ENCODE measurements around the gene VAPB.

VAPB gene

GRCh38 chr20:58362206-58362516 lies 26.9 kb upstream of the VAPB start:
- no peak for ATAC-seq
- TF ChIP-seq OSR1 (CRISPR knock-in tag; IDR thresholded peaks at IDR 0.05) (no peak), PPARA (CRISPR knock-in tag; IDR thresholded peaks at IDR 0.05; ENCODE audit: borderline replicate concordance) (no peak), GLIS3 (CRISPR knock-in tag; IDR thresholded peaks at IDR 0.05) (no peak), ESRRG (CRISPR knock-in tag; IDR thresholded peaks at IDR 0.05) (no peak), ZNF565 (CRISPR knock-in tag; conservative IDR thresholded peaks at IDR 0.05; ENCODE audit: low read depth) (no peak), TOX (CRISPR knock-in tag; IDR thresholded peaks at IDR 0.05; ENCODE audit: borderline replicate concordance) (no peak), ZC3H10 (CRISPR knock-in tag; IDR thresholded peaks at IDR 0.05) (no peak), ISL1 (CRISPR knock-in tag; IDR thresholded peaks at IDR 0.05) (no peak), BACH2 (CRISPR knock-in tag; IDR thresholded peaks at IDR 0.05; ENCODE audit: borderline replicate concordance) (no peak), CREB5 (CRISPR knock-in tag; IDR thresholded peaks at IDR 0.05; ENCODE audit: low read depth) (no peak), SNAI2 (CRISPR knock-in tag; IDR thresholded peaks at IDR 0.05) (no peak), ZNF70 (CRISPR knock-in tag; IDR thresholded peaks at IDR 0.05) (no peak), ZNF8 (CRISPR knock-in tag; IDR thresholded peaks at IDR 0.05) (no peak), ZFP3 (CRISPR knock-in tag; IDR thresholded peaks at IDR 0.05) (no peak), RARB (CRISPR knock-in tag; IDR thresholded peaks at IDR 0.05) (no peak), POU6F1 (CRISPR knock-in tag; IDR thresholded peaks at IDR 0.05; ENCODE audit: borderline replicate concordance, low read depth) (no peak), ARNTL (CRISPR knock-in tag; IDR thresholded peaks at IDR 0.05; ENCODE audit: borderline replicate concordance, low read depth) (no peak)

GRCh38 chr20:58362970-58363369 lies 26.1 kb upstream of the VAPB start:
- no peak for ATAC-seq
- TF ChIP-seq CSRNP3 (CRISPR knock-in tag; IDR thresholded peaks at IDR 0.05) (no peak), ZFP3 (CRISPR knock-in tag; IDR thresholded peaks at IDR 0.05) (no peak), ISL1 (CRISPR knock-in tag; IDR thresholded peaks at IDR 0.05) (no peak), ZNF8 (CRISPR knock-in tag; IDR thresholded peaks at IDR 0.05) (no peak), POU6F1 (CRISPR knock-in tag; IDR thresholded peaks at IDR 0.05; ENCODE audit: borderline replicate concordance, low read depth) (no peak), ARNTL (CRISPR knock-in tag; IDR thresholded peaks at IDR 0.05; ENCODE audit: borderline replicate concordance, low read depth) (no peak), TSHZ2 (CRISPR knock-in tag; IDR thresholded peaks at IDR 0.05) (no peak)

GRCh38 chr20:58366866-58367265 lies 22.2 kb upstream of the VAPB start:
- ATAC-seq: no peak
- TF ChIP-seq PATZ1 (CRISPR knock-in tag; IDR thresholded peaks at IDR 0.05; ENCODE audit: borderline replicate concordance): no peak
- no peak for TF ChIP-seq SNAI2 (CRISPR knock-in tag; IDR thresholded peaks at IDR 0.05)
- no peak for TF ChIP-seq CSRNP3 (CRISPR knock-in tag; IDR thresholded peaks at IDR 0.05)
- TF ChIP-seq ZFP3 (CRISPR knock-in tag; IDR thresholded peaks at IDR 0.05): no peak
- TF ChIP-seq TOX (CRISPR knock-in tag; IDR thresholded peaks at IDR 0.05; ENCODE audit: borderline replicate concordance): no peak
- TF ChIP-seq ESRRG (CRISPR knock-in tag; IDR thresholded peaks at IDR 0.05): no peak
- TF ChIP-seq ZFP30 (CRISPR knock-in tag; IDR thresholded peaks at IDR 0.05): no peak
- TF ChIP-seq BACH2 (CRISPR knock-in tag; IDR thresholded peaks at IDR 0.05; ENCODE audit: borderline replicate concordance): no peak
- TF ChIP-seq ARNTL (CRISPR knock-in tag; IDR thresholded peaks at IDR 0.05; ENCODE audit: borderline replicate concordance, low read depth): no peak
- no peak for TF ChIP-seq CREB5 (CRISPR knock-in tag; IDR thresholded peaks at IDR 0.05; ENCODE audit: low read depth)
- TF ChIP-seq RARB (CRISPR knock-in tag; IDR thresholded peaks at IDR 0.05): no peak
